Measurements from ENCODE around the gene SLC22A31.

SLC22A31 gene

DNA sequence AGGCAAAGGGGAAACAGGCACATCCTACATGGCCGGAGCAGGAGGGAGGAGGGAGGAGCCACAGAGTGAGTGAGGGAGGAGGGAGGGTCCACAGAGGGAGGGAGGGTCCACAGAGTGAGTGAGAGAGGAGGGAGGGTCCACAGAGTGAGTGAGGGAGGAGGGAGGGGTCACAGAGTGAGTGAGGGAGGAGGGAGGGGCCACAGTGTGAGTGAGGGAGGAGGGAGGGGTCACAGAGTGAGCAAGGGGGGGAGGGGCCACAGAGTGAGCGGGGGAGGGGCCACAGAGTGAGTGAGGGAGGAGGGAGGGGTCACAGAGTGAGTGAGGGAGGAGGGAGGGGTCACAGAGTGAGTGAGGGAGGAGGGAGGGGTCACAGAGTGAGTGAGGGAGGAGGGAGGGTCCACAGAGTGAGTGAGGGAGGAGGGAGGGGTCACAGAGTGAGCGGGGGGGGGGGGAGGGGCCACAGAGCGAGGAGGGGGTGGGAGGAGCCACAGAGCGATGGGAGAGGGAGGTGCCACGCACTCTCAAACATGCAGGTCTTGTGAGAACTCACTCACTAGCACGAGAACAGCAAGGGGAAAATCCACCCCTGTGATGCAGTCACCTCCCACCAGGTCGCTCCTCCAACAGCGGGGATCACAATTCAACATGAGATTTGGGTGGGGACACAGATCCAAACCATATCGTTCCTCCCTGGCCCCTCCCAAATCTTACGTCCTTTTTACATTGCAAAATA is 53.1 kb downstream of the SLC22A31 start:
- DNase-seq, result no peak

DNA sequence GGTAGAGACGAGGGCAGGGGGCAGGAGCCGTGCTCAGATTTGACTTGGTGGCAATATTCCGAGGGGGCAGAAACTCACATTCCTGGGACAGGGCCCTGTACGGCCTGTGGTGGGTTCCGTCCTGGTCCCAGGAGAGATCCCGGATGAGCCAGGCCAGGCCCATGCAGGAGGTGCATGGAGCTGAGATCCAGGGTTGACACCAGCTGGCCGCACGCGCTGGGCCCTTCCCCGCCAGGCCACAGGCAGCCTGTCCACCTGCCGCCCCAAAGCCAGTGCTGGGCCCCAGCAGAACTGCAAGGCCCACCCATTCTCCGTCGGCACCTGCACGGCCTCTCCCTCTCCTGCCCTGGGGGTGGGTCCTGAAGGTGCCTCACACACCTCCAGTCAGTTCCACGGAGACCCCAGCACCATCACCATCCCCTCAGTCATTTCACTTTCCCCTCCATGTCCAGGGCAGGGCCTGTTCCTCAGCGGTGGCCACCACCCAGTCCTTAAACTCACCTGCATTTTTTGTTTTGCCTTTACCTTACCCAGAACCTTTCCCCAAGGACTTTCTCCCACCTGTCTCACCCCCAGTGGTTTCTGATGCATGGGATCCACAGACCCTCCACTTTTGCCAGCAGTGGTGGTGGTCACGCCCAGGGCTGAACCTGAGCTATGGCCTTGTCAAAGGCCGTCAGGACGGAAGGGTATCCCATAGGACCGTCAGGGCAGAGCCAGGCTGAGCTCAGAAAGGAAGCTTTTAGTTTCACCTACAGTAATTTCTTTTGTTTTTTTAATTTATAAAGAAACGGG is 53.9 kb downstream of the SLC22A31 start:
- DNase-seq, result no peak
